Right lobe of liver (tissue), 6 donors: ENCODE data around the gene LRRC28. TPM values are rescaled to one million over a fixed set of nuclear protein-coding genes. Genes with fewer than 3 reads are reported as not detected.
A peak's percentile ranks its signal among the peaks of the same experiment; 100 is the strongest.

Experiments used
- ATAC-seq, 4 donors: fragments of 200-7000 bp; cut with Tn5 transposase; one replicate each; pipeline ENCODE4 v1.9.1; 2020; ENCODE audit warnings: mild to moderate bottlenecking in 4 of 4, moderate library complexity in 4 of 4
- DNase-seq, 3 donors: peaks; one replicate each; pipeline ENCODE4 v3.0.0-alpha.2; 2020
- H3K27ac ChIP-seq, 3 donors: fragments of 200-600 bp; one replicate each; pipeline ENCODE4 v1.8.0; 2022
- H3K27me3 ChIP-seq, 2 donors: fragments of 200-600 bp; one replicate each; pipeline ENCODE4 v1.8.0; 2022
- H3K36me3 ChIP-seq, 4 donors: fragments of 200-600 bp; sonication (generic) in 1 of 4; one replicate each; pipeline versions ENCODE4 v1.5.1 to v1.8.0; 2017 to 2022; ENCODE audit warnings: control low read depth in 1 of 4
- H3K4me1 ChIP-seq, 4 donors: fragments of 200-600 bp; sonication (generic) in 1 of 4; one replicate each; pipeline versions ENCODE4 v1.5.1 to v1.8.0; 2017 to 2022; ENCODE audit warnings: control low read depth in 1 of 4
- H3K4me3 ChIP-seq, 3 donors: fragments of 200-600 bp; one replicate each; pipeline ENCODE4 v1.8.0; 2022
- H3K9me3 ChIP-seq, 4 donors: fragments of 200-600 bp; sonication (generic) in 1 of 4; one replicate each; pipeline versions ENCODE4 v1.5.1 to v1.8.0; 2017 to 2022; ENCODE audit warnings: control low read depth in 1 of 4
- POLR2A ChIP-seq: fragments of 450-650 bp; IDR thresholded peaks from one replicate; pipeline ENCODE4 v1.6.1; 2017; ENCODE audit warnings: antibody characterized with exemption, mild to moderate bottlenecking
- WGBS: methylation state at CpG from one replicate; pipeline ENCODE4 v1.1.6; 2018; ENCODE audit warnings: low coverage, low lambda C conversion rate; ENCODE audit not compliant: insufficient coverage; ENCODE audit errors: missing lambda C conversion rate; 5-methylcytosine and 5-hydroxymethylcytosine counted together
- intact Hi-C, 2 donors: fragments of 100-400 bp; cut with DNase I; formaldehyde crosslinking; loops; one replicate each; pipeline versions ENCODE4 v1.11.2 to v1.14.1; 2022
- total RNA-seq, 6 experiments: library from RNA; depleted of rRNA in 2 of 6; stranded (reverse); fragments of >200 nt in 2 of 6; fragmentation: NEBNext Ultra II Directional in 3 of 6; extraction: Animal tissue kit (Norgen Biotek cat#: 25700) in 3 of 6; gene quantifications; one replicate each; pipeline versions ENCODE4 v1.1.0 to v1.2.4, GENCODE V29; 2016 to 2023
- TF ChIP-seq, protein P1 (sequence below), 4 donors: fragments of 200-600 bp in 3 of 4; fragments of 450-650 bp in 1 of 4; IDR thresholded peaks; one replicate each; pipeline versions ENCODE4 v1.5.1 to v1.8.0; 2016 to 2022; ENCODE audit warnings: antibody characterized with exemption in 4 of 4, mild to moderate bottlenecking in 2 of 4
- donor health status: DM: no; HTN: yes; CAD: no.
- donor health status: DM: no; HTN: no; CAD: no.
- donor health status: DM: no; HTN: no; CAD: no.
- donor health status: DM: no; HTN: yes; CAD: no.
- donor health status: DM: no; HTN: yes; CAD: no.

LRRC28 gene
- total RNA-seq, 6 experiments from 2014 or later, result 21.8 to 70.1 (median 31.9) TPM

DNA sequence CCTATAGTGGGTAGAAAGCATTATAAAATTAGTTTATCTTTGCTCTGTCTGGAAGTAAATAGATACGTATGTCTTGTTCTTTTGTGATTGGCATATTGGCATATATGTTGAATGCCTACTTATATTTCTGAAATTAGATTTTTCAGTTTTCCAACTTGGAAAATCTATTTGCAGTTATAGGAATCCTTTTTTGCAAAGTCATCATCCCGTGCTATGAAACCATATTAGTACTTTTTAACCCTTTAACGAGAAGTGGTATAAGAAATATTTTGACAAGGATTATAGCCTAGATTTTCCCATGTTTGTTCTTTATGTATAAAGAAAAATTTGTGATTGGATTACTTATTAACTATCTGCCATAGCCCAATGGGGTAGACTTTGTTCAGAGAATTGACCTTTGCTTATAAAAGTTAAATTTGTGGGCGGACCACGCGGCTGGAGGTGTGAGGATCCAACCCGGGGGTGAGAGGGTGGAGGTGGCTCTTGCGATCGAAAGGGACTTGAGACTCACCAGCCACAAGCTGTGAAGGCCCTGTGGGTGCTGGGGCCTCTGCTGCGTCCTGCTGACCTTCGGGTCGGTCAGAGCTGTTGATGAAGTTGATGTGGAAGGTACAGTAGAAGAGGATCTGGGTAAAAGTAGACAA, 5.9 kb downstream of the LRRC28 start:
- 28% methylated on average over 12 of the region's 12 CpGs for WGBS
- DNase-seq (peak; percentile 47 to 76 (median 74)), ATAC-seq (peak; percentile 70 to 95 (median 79))
- Histone ChIP-seq H3K9me3 (no peaks in the 10 kb centered on the region), H3K36me3 (peaks cover 0 to 3% (median 0%) of the 10 kb centered on the region in 4 donors), H3K4me3 (no peak overlapping the region), H3K27ac (peak overlapping the region in 2 of 3 donors; percentile 27 to 38), H3K4me1 (peaks cover 0 to 56% (median 6%) of the 10 kb centered on the region in 4 donors), H3K27me3 (no peaks in the 10 kb centered on the region)
- TF ChIP-seq, protein P1, sequence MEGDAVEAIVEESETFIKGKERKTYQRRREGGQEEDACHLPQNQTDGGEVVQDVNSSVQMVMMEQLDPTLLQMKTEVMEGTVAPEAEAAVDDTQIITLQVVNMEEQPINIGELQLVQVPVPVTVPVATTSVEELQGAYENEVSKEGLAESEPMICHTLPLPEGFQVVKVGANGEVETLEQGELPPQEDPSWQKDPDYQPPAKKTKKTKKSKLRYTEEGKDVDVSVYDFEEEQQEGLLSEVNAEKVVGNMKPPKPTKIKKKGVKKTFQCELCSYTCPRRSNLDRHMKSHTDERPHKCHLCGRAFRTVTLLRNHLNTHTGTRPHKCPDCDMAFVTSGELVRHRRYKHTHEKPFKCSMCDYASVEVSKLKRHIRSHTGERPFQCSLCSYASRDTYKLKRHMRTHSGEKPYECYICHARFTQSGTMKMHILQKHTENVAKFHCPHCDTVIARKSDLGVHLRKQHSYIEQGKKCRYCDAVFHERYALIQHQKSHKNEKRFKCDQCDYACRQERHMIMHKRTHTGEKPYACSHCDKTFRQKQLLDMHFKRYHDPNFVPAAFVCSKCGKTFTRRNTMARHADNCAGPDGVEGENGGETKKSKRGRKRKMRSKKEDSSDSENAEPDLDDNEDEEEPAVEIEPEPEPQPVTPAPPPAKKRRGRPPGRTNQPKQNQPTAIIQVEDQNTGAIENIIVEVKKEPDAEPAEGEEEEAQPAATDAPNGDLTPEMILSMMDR (IDR thresholded peaks at IDR 0.05), result no peak
- no peak for TF ChIP-seq POLR2A
- intact Hi-C loops, result no loop called here

DNA sequence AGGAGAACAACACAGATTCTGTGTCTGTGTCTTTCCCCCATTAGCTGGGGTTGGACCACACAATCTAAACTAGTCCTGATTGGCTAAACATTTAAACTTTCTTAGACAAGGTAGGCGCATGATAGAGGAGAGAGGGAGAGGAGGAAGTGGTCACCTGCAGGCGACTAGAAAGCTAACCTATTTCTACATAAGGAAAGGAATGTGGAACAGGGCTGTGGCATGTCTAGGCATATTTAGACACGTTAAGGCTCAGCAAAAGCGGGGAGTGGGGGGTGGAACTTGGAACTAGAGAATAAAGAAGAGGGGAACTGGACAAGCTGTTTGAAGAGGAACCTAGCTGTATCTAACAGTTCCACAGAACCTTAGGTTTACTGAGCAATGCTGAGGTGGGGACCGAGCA, 12.8 kb downstream of the LRRC28 start:
- H3K36me3 ChIP-seq, result peaks cover 0 to 3% (median 1%) of the 10 kb centered on the region in 4 donors
- H3K27me3 ChIP-seq, result no peaks in the 10 kb centered on the region
- intact Hi-C loops, result no loop called here
- no peak overlapping the region for H3K4me3 ChIP-seq
- WGBS, result 77% methylated on average over 5 of the region's 5 CpGs
- ATAC-seq (no peak), DNase-seq (no peak)
- TF ChIP-seq, protein P1 (IDR thresholded peaks at IDR 0.05), result no peak
- no peak for TF ChIP-seq POLR2A
- no peaks in the 10 kb centered on the region for H3K9me3 ChIP-seq
- H3K4me1 ChIP-seq, result peaks cover 0 to 25% (median 9%) of the 10 kb centered on the region in 4 donors
- H3K27ac ChIP-seq, result no peak overlapping the region

DNA sequence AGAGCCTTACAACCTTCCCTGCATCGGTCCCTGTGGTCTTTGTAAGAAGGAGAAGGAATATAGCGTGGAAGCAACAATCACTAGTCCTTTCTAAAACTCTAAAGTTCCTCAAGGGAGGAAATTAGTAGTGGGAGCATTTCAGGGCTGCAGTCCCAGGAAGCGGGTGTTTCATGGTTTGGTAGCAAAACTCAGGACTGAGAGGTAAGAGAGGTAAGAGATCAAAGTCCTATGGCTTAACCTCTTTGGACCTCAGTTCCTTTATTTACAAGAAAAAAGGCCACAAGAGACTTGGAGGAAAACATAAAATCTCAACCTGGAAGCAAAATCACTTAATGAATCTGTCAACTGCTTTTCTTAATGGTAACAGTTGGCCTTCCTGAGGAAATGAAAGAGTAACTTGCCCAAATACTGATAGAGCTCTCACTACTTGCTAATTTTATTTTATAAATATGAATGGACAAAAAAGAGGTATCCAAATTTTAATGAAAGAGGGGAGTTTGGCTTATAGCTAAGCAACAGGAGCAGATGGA, 14.3 kb downstream of the LRRC28 start:
- 68% methylated on average over 3 of the region's 3 CpGs for WGBS

DNA sequence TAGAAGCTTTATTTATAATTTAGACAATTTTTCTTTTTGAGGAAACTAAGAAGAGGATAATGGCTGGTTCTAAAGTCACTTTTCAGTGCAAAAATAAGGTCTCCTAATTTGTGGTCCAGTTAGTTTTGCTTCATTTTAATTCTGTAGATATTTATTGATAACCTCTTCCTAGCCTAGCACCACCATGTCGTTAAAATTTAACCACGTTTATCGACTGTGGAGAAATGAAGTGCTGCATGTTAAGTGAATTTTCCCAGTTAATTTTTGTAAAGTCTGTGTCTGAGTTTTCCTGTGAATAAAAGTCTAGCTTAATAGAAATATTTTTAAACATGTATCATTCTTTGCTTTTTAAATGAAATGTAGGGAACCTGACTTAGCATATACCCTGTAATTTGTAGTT, 16.7 kb downstream of the LRRC28 start:
- Histone ChIP-seq H3K9me3 (no peaks in the 10 kb centered on the region), H3K4me1 (peaks cover 0 to 25% (median 9%) of the 10 kb centered on the region in 4 donors), H3K27ac (peak overlapping the region; percentile 61 to 83 (median 72)), H3K4me3 (peak overlapping the region in 1 of 3 donors; percentile 25), H3K27me3 (no peaks in the 10 kb centered on the region), H3K36me3 (peaks cover 0 to 2% (median 0%) of the 10 kb centered on the region in 4 donors)
- ATAC-seq (peak; percentile 40 to 72 (median 46)), DNase-seq (no peak)
- intact Hi-C loops, result no loop called here
- 34% methylated on average over 3 of the region's 3 CpGs for WGBS
- TF ChIP-seq, protein P1 (IDR thresholded peaks at IDR 0.05), result no peak
- no peak for TF ChIP-seq POLR2A

More for the DNA sequence above, 14.3 kb downstream of the LRRC28 start:
- Histone ChIP-seq H3K27ac (peak overlapping the region in 1 of 3 donors; percentile 35), H3K4me3 (no peak overlapping the region), H3K36me3 (peaks cover 0 to 3% (median 1%) of the 10 kb centered on the region in 4 donors), H3K9me3 (no peaks in the 10 kb centered on the region), H3K27me3 (no peaks in the 10 kb centered on the region), H3K4me1 (peaks cover 0 to 25% (median 9%) of the 10 kb centered on the region in 4 donors)
- TF ChIP-seq POLR2A, result no peak
- TF ChIP-seq, protein P1 (IDR thresholded peaks at IDR 0.05), result no peak
- ATAC-seq, result peak; percentile 44 to 59 (median 54)
- intact Hi-C loops, result no loop called here
- no peak for DNase-seq
